NCI-H1092 treated with DMSO at 0.1 percent for 48 hours (cell line): Measurements from ENCODE around the gene SERTAD1.

Source experiments
- DNase-seq: peaks from one replicate; lab custom pipeline; 2025; lab: John Stamatoyannopoulos, UW

SERTAD1 gene

DNA sequence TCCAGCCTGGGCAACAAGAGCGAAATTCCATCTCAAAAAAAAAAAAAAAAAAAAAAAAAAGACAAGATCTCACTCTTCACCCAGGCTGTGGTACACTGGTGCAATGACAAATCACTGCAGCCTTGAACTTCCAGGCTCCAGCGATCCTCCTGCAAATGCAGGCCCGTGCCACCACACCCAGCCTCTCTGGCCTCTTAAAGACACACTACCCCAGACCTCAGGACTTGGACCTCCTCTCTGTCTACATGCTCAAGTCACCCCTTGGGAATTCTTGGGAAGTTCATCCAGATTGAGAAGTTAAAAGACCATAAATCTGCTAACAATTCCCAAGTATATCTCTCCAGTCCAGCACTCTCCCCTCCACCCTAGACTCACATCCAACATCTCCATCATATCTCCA is 25.2 kb downstream of the SERTAD1 start:
- DNase-seq = no peak

- DNase-seq = peak; percentile 1
Measured at GRCh38 chr19:40398417-40399131, 27.2 kb downstream of the SERTAD1 start.

GRCh38 chr19:40397568-40397906 is 28.3 kb downstream of the SERTAD1 start:
- no peak for DNase-seq

- DNase-seq = no peak
Measured at GRCh38 chr19:40396886-40397567, 28.8 kb downstream of the SERTAD1 start.

GRCh38 chr19:40395956-40396355 is 29.8 kb downstream of the SERTAD1 start:
- DNase-seq = no peak

- no peak for DNase-seq
Measured at GRCh38 chr19:40394816-40395210, 31.0 kb downstream of the SERTAD1 start.

DNA sequence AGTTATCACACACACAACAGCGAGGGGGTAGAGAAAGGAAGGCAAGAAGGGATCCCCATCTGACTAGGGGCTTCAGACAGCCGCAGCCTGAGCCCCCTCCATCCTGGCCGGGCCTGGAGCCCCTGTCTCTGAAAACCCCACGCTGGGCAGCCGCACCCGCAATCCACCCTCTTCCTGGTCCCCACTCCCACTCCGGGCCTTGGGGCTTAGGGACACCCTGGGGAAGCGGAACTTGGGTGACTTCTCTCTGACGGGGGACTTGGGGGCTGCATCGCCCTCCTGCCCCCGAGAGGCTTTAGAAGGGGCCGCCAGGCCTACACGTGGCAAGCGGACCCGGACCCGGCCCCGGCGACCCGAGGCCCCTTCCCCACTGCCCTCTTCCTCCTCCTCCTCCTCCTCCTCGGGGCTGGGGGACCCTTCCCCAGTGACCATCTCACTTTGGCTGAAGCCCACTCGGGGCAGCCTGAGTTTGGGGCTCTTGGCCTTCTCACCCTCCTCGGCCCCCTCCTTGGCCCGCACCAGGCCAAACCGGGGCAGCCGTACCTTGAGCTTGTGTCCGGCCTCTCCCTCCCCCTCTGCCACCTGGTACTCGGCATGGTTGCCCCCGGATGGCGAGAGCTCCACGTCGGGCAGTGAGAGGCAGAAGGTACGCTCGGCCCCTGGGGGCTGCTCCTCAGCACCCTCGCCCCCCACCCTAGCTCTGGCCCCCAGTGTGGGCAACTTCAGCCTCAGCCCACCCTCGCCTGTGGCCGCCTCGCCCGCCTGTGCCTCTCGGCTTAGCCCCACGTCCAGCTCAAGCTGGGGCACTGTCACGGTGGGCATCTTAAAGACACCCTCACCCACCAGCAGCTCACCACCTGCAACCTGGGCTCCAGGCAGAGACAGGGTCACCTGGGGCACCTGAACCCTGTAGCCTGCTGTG is 31.6 kb downstream of the SERTAD1 start:
- DNase-seq = no peak

DNA sequence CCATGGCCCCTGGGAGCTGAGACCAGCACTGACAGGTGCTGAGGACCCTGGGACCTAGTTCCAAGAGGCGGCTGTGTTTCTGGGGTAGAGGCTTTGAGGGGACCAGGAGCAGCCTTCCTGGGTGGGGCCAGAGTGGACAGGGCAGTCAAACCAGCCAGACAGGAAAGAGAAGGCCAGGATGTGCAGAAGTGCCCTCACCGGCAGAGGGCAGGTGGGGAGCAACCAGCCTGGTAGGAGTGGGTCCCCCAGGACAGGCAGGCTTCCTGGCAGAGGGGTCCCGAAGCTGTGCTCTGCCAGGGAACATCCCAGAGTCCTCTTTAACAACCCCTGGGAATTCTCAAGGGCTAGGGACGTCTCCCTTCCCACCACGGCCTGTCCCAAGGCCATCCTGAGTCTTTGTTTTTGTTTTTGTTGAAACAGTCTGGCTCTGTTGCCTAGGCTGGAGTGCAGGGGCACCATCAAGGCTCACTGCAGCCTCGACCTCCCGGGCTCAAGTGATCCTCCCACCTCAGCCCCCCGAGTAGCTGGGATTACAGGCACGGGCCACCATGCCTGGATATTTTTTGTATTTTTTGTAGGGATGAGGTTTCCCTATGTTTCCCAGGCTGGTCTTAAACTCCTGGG is 32.8 kb downstream of the SERTAD1 start:
- no peak for DNase-seq

GRCh38 chr19:40392123-40392522 is 33.7 kb downstream of the SERTAD1 start:
- no peak for DNase-seq

- DNase-seq = no peak
Measured at GRCh38 chr19:40390084-40390742, 35.6 kb downstream of the SERTAD1 start, which contains the start of gene HIPK4. TSS of gene HIPK4 (minus strand) at chr19:40390181. CDS start at chr19:40389902, 279 bp downstream.

GRCh38 chr19:40389404-40390083 is 36.2 kb downstream of the SERTAD1 start:
- no peak for DNase-seq

GRCh38 chr19:40388481-40388880 is 37.3 kb downstream of the SERTAD1 start:
- no peak for DNase-seq

DNA sequence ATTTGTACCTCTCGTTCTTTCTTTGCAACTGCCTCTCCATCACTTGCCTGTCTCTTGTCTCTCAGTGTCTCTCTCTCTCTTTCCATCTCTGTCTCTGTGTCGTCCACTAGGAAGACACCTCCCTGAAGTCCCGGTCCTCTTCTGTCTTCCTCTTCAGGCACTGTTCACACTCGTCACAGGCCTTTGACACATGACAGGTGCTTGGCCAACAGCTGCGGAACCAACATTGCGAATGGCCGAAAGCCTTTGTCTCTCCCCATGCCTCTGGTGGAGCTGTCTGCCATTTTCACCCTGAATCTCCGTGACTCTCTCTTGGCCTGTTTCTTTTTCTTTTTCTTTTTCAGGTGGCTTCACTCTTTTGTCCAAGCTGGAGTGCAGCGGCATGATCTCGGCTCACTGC is 38.6 kb downstream of the SERTAD1 start:
- no peak for DNase-seq

DNA sequence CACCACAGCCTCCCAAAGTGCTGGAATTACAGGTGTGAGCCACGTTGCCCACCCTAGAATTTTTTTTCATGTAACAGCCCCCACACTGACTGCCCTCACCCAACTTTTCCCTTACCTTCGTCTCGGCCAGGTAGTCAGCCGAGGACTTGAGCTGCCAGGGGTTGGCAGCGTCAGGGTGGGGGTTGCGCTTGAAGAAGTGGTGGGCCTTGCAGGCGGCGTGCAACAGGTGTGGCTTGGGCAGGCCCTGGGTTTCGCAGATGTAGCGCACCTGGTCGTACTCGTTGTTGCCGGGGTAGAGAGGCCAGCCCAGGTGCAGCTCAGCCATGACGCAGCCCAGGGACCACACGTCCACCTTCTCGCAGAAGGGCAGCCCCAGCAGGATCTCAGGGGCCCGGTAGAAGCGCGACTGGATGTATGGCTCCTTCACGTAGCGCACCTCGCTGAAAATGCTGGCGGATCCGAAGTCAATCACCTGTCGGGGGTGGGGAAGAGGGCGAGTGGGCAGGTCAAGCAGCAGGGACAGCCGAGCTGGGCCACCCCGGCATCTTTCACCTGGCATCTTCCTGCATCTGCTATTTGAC is 42.0 kb downstream of the SERTAD1 start:
- no peak for DNase-seq

- no peak for DNase-seq
Measured at GRCh38 chr19:40381321-40381720, 44.5 kb downstream of the SERTAD1 start.

- no peak for DNase-seq
Measured at GRCh38 chr19:40380199-40381037, 45.4 kb downstream of the SERTAD1 start.

DNA sequence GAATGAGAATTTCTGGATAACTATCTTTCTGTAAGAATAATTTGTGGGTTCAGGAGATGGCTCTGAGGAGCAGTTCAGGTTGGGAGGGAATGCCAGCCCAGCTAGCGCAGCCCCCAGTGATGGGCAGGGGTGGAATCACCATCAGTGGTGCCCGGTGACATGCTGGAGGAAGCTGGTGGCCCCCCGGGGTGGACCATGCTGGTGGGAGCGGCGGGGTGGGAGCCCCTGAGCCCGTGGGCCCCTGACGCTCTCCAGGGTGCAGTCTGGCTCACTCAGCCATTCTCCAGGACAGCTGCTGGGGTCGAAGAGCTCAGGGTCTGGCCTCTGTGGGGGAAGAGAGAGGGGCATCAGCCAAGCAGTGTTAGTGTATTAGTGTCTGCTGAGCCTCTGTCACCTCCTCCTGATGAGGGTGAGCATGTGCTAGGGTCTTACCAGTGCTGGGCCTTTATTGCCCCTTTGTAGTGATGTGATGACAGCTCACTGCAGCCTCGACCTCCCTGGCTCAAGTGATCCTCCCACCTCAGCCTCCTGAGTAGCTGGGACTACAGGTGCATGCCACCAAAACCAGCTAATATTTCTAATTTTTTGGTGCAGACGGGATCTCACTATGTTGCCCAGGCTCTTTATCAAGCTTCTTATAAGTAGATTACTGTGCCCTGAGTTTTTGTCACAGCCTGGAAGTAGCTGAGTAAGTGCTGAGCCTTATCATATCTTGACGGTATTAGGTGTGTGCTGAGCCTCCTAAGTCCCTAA is 46.2 kb downstream of the SERTAD1 start:
- DNase-seq = no peak

DNA sequence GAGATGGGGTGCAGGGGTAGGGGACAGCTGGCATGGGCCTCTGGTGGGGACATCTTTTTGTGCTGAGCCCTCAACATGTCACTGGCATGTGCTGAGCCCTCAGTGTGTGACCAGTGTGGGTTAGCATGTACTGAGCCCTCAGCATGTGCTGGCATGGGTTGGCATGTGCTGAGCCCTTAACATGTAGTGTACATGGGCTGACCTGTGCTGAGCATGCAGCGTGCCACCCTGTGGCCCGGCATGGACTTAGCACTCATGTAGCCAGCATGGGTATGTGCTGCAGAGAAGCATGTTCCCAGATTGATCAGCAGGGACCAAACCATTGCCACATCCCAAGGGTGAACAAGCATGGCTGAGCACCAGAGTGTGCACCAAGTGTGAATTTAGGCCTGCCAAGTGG is 47.3 kb downstream of the SERTAD1 start:
- DNase-seq = no peak

DNA sequence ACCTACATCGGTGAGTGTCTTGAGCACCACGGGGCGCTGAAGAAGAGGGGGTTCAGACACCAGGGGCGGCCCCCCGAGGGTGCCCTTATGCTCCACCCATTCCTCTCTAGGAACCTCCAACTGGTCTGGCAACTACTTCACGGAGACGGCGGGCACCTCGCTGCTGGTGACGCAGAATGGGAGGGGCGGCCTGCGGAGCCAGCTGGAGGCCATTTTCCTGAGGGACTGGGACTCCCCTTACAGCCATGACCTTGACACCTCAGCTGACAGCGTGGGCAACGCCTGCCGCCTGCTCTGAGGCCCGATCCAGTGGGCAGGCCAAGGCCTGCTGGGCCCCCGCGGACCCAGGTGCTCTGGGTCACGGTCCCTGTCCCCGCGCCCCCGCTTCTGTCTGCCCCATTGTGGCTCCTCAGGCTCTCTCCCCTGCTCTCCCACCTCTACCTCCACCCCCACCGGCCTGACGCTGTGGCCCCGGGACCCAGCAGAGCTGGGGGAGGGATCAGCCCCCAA is 47.9 kb downstream of the SERTAD1 start:
- no peak for DNase-seq
